GM08714 (cell line): ENCODE measurements around the gene TMPRSS11D.

ENCODE experiments used
- H3K4me3 ChIP-seq: fragments of 200-500 bp; sonication (Bioruptor generic); 2 replicates; pipeline ENCODE4 v1.5.1; 2014; ENCODE audit warnings: mild to moderate bottlenecking, low read length, inconsistent platforms
- ZNF274 ChIP-seq: IDR thresholded peaks from 2 replicates; pipeline ENCODE4 v1.6.1; 2012; ENCODE audit warnings: mild to moderate bottlenecking, low read depth, low read length

Gene TMPRSS11D

DNA sequence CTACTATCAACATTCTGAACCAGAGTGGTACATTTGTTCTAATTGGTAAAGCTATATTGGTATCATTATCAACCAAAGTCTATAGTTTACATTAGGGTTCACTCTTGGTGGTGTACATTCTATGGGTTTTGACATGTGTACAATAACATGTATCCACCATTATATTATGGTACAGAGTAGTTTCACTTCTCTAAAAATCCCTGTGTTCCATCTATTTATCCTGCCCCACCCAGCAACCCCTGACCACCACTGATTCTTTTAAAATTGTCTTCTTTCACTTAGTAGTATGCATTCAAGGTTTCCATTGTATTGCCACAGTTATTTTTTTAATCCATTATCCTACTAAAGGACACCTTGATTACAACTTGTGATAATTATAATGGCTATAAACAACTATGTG is 15.3 kb upstream of the TMPRSS11D start:
- H3K4me3 ChIP-seq, result no peak overlapping the region
- no peak for TF ChIP-seq ZNF274

DNA sequence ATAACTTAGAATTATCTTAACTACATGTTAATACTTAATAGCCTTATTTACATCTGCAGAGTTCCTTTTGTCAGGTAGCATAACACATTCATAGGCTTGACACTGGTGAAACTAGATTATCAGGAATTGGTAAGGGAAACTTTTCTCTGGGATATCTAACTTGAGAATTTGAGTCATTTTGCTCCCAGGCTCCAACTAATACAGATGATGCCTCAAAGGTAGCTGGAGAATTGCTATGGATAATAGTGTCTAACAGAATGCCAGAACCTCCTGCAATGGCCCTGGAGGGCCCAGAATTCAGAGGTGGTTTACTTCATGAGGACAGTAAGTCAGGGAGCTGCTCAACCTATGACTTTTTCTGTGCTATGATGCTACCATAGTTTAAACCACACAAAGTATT is 13.9 kb upstream of the TMPRSS11D start:
- no peak overlapping the region for H3K4me3 ChIP-seq
- TF ChIP-seq ZNF274, result no peak

- no peak overlapping the region for H3K4me3 ChIP-seq
- no peak for TF ChIP-seq ZNF274
Measured at GRCh38 chr4:67896421-67897065, 12.7 kb upstream of the TMPRSS11D start.

GRCh38 chr4:67894659-67895058 is 10.9 kb upstream of the TMPRSS11D start:
- TF ChIP-seq ZNF274, result no peak
- H3K4me3 ChIP-seq, result no peak overlapping the region

- no peak for TF ChIP-seq ZNF274
- no peak overlapping the region for H3K4me3 ChIP-seq
Measured at GRCh38 chr4:67892905-67893304, 9.1 kb upstream of the TMPRSS11D start.

GRCh38 chr4:67892253-67892652 is 8.5 kb upstream of the TMPRSS11D start:
- no peak overlapping the region for H3K4me3 ChIP-seq
- TF ChIP-seq ZNF274, result no peak

DNA sequence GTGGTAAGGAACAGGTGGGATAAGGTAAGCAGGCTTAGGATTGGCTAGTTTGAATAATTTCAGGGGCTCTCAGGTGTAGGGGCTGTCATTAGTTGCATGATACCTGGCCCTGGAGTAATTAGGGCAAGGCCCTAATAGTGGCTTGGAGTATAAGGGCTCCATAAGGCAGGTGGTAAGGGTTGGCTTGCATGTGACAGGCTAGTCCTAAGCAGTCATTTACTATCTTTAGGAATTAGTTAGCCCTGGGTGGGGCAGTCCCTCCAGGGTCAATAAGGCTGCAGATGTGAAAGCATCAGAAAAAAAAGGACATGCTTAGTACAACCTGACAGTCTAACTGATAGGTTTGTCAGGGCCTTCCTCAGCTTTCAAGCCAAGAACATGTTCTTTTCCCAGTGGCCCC is 7.8 kb upstream of the TMPRSS11D start:
- no peak overlapping the region for H3K4me3 ChIP-seq
- TF ChIP-seq ZNF274, result no peak

- no peak overlapping the region for H3K4me3 ChIP-seq
- TF ChIP-seq ZNF274, result no peak
Measured at GRCh38 chr4:67886281-67886680, 2.5 kb upstream of the TMPRSS11D start.

- no peak for TF ChIP-seq ZNF274
- H3K4me3 ChIP-seq, result no peak overlapping the region
Measured at GRCh38 chr4:67885762-67886161, 2.0 kb upstream of the TMPRSS11D start.

- TF ChIP-seq ZNF274, result no peak
- H3K4me3 ChIP-seq, result no peak overlapping the region
Measured at GRCh38 chr4:67884701-67885100, 899 bp upstream of the TMPRSS11D start.

DNA sequence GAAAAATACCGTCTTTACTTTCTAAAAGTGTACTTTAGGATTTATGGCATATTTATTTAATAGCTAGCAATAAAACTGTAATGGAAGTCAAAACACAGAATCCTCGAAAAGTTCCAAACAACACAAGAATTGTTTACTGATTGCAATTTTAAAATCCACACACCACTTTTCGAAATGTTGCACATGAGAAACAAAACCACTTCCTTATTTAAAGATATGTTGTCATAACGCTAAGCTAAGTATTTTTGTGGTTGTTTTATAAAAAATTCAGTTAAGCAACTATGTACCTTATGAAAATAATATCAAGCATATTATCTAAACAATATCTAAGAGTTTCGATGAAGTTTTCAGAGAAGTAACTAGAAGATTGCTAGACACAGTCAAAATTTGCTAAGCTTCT is 344 bp downstream of the TMPRSS11D start:
- TF ChIP-seq ZNF274, result no peak
- no peak overlapping the region for H3K4me3 ChIP-seq

DNA sequence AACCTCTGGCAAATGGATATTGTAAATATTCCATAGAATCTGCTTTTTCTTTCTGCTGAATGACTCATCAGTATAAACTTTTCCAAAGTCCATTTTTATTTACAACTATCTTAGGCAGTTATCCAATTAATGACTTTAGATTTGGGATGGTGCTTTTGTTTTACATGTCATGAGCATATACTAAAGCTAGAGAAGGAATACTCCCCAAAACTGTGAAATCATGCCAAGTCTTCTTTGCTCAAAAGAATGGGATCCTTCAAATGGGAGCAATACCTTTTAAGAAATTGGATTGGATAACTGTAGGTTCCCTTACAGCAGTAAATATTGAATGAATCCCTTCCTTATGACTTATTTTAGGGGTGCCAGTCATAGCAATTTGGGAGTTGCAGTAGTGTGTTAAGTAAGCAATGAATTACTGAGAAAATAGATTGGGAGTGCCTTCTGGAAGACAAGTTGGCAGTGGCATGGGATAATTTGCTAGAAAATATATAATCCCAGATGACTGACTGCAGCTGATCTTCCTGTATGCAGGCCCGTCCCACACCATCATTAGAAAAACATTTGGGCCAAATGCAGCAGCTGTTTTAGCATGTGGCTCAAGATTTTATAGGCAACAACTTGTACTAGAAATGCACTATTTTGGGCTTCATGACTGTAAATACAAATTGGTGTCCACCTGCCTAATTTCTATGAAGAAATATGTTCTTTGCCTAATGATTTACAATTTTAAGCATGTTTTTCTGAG is 2.8 kb downstream of the TMPRSS11D start:
- no peak for TF ChIP-seq ZNF274
- no peak overlapping the region for H3K4me3 ChIP-seq

- no peak for TF ChIP-seq ZNF274
- no peak overlapping the region for H3K4me3 ChIP-seq
Measured at GRCh38 chr4:67879486-67879885, 4.3 kb downstream of the TMPRSS11D start.

DNA sequence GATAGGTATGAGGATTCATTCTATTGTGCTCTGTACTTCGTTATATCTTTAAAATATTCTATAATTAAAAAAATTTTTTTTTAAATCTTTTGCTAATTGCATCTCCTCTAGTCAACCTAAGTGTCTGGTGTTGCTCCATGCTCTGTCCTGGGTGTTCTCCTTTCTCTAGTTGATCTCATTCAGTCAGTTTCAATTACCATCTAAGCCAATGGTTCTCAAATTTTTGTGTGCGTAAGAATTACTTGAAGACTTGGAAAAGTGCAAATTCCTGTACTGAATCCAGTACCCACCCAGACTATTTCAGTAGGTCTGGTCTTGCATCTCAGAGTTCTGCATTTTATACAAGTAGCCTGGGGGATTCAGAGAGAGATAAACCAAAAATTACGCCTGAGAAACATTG is 6.7 kb downstream of the TMPRSS11D start:
- no peak overlapping the region for H3K4me3 ChIP-seq
- no peak for TF ChIP-seq ZNF274

GRCh38 chr4:67874986-67875385 is 8.8 kb downstream of the TMPRSS11D start:
- H3K4me3 ChIP-seq, result no peak overlapping the region
- TF ChIP-seq ZNF274, result no peak
